Thymus (tissue), 11 donors: ENCODE results near the gene NT5DC4. TPM values are rescaled to one million over a fixed set of nuclear protein-coding genes. Genes with fewer than 3 reads are reported as not detected.
"Not testable (repeated sequence)": the region's sequence is repeated elsewhere in the genome, so short reads cannot be mapped to it uniquely, and the experiment has no call there.

Experiments used
- DNase-seq, 9 donors: peaks; one replicate each; pipeline ENCODE4 v3.0.0-alpha.2; 2013; ENCODE audit warnings: low spot score in 9 of 9, low read depth in 6 of 9, missing footprints in 1 of 9
- H3K27ac ChIP-seq, 2 donors: one replicate each; pipeline ENCODE4 v1.5.1; 2013; ENCODE audit warnings: control low read depth in 1 of 2, low read depth in 1 of 2, low read length in 1 of 2, mild to moderate bottlenecking in 1 of 2, moderate library complexity in 1 of 2
- H3K27me3 ChIP-seq, 2 donors: one replicate each; pipeline ENCODE4 v1.5.1; 2013; ENCODE audit warnings: low read length in 1 of 2; ENCODE audit not compliant: control insufficient read depth in 2 of 2, insufficient read depth in 1 of 2
- H3K36me3 ChIP-seq, 2 donors: one replicate each; pipeline ENCODE4 v1.5.1; 2013; ENCODE audit warnings: low read length in 1 of 2, mild to moderate bottlenecking in 1 of 2, moderate library complexity in 1 of 2; ENCODE audit not compliant: control insufficient read depth in 2 of 2, insufficient read depth in 2 of 2
- H3K4me1 ChIP-seq, 2 donors: one replicate each; pipeline ENCODE4 v1.5.1; 2013; ENCODE audit warnings: low read length in 2 of 2; ENCODE audit not compliant: control insufficient read depth in 2 of 2, insufficient read depth in 2 of 2
- H3K4me3 ChIP-seq, 2 donors: one replicate each; pipeline ENCODE4 v1.5.1; 2013; ENCODE audit warnings: low read length in 2 of 2, control low read depth in 1 of 2, mild to moderate bottlenecking in 1 of 2
- H3K9me3 ChIP-seq, 2 donors: one replicate each; pipeline ENCODE4 v1.5.1; 2013; ENCODE audit warnings: low read length in 1 of 2, mild to moderate bottlenecking in 1 of 2; ENCODE audit not compliant: control insufficient read depth in 2 of 2, insufficient read depth in 1 of 2
- WGBS: extraction: QIAGEN DNeasy Blood & Tissue Kit; methylation state at CpG from one replicate; pipeline ENCODE4 v1.1.7; 2013; 5-methylcytosine and 5-hydroxymethylcytosine counted together
- polyA plus RNA-seq: library from polyadenylated mRNA; stranded (reverse); fragments of 200-250 nt; gene quantifications from one replicate; pipeline ENCODE4 v1.2.3, GENCODE V29; 2013
- total RNA-seq: library from RNA; stranded (reverse); fragments of 120-200 nt; gene quantifications from one replicate; pipeline ENCODE4 v1.2.4, GENCODE V29; 2013
- donor health status: healthy.

The NT5DC4 gene
- total and polyA plus RNA-seq, 2 donors = 0.25 to 0.85 TPM

GRCh38 chr2:112693596-112693995 is 27.2 kb upstream of the NT5DC4 start:
- DNase-seq = no peak
- Histone ChIP-seq H3K9me3 (no peaks in the 10 kb centered on the region), H3K4me3 (no peak overlapping the region), H3K36me3 (no peaks in the 10 kb centered on the region), H3K4me1 (peaks cover 4 to 16% of the 10 kb centered on the region in 2 donors), H3K27ac (no peak overlapping the region), H3K27me3 (peaks cover 0 to 2% of the 10 kb centered on the region in 2 donors)
- 97% methylated on average over 9 of the region's 9 CpGs for WGBS

- peaks cover 4 to 16% of the 10 kb centered on the region in 2 donors for H3K4me1 ChIP-seq
- no peak overlapping the region for H3K4me3 ChIP-seq
- no peak overlapping the region for H3K27ac ChIP-seq
- 98% methylated on average over 12 of the region's 12 CpGs for whole genome bisulfite sequencing
- H3K27me3 ChIP-seq = peaks cover 0 to 2% of the 10 kb centered on the region in 2 donors
- no peaks in the 10 kb centered on the region for H3K36me3 ChIP-seq
- H3K9me3 ChIP-seq = no peaks in the 10 kb centered on the region
- DNase-seq = no peak
These were observed 26.6 kb upstream of the NT5DC4 start for GRCh38 chr2:112694182-112694581.

GRCh38 chr2:112698834-112699515 is 21.8 kb upstream of the NT5DC4 start:
- Histone ChIP-seq H3K36me3 (no peaks in the 10 kb centered on the region), H3K4me3 (no peak overlapping the region), H3K4me1 (no peaks in the 10 kb centered on the region), H3K27ac (no peak overlapping the region), H3K9me3 (no peaks in the 10 kb centered on the region), H3K27me3 (no peaks in the 10 kb centered on the region)
- WGBS = 97% methylated on average over 3 of the region's 3 CpGs
- no peak for DNase-seq

- 52% methylated on average over 3 of the region's 3 CpGs for WGBS
- Histone ChIP-seq H3K27me3 (no peaks in the 10 kb centered on the region), H3K9me3 (no peaks in the 10 kb centered on the region), H3K36me3 (no peaks in the 10 kb centered on the region), H3K4me3 (no peak overlapping the region), H3K27ac (peak overlapping the region in 1 of 2 donors; percentile 8), H3K4me1 (no peaks in the 10 kb centered on the region)
- no peak for DNase-seq
These were observed 20.7 kb upstream of the NT5DC4 start for GRCh38 chr2:112699984-112700667.

GRCh38 chr2:112701052-112701451 is 19.8 kb upstream of the NT5DC4 start:
- no peak overlapping the region for H3K4me3 ChIP-seq
- 54% methylated on average over 8 of the region's 8 CpGs for WGBS

GRCh38 chr2:112703684-112704083 is 17.1 kb upstream of the NT5DC4 start:
- no peak overlapping the region for H3K4me3 ChIP-seq
- 98% methylated on average over 2 of the region's 2 CpGs for WGBS

More at GRCh38 chr2:112701052-112701451, 19.8 kb upstream of the NT5DC4 start:
- Histone ChIP-seq H3K36me3 (no peaks in the 10 kb centered on the region), H3K9me3 (no peaks in the 10 kb centered on the region), H3K27me3 (peaks cover 0 to 2% of the 10 kb centered on the region in 2 donors), H3K27ac (peak overlapping the region in 1 of 2 donors; percentile 53), H3K4me1 (peaks cover 6 to 7% of the 10 kb centered on the region in 2 donors)
- no peak for DNase-seq

GRCh38 chr2:112705575-112705974 is 15.2 kb upstream of the NT5DC4 start:
- WGBS = 92% methylated on average over 4 of the region's 4 CpGs
- Histone ChIP-seq H3K27ac (no peak overlapping the region), H3K4me1 (peaks cover 12 to 17% of the 10 kb centered on the region in 2 donors)

More at GRCh38 chr2:112703684-112704083, 17.1 kb upstream of the NT5DC4 start:
- H3K27me3 ChIP-seq = peaks cover 0 to 13% of the 10 kb centered on the region in 2 donors
- no peaks in the 10 kb centered on the region for H3K9me3 ChIP-seq
- DNase-seq = no peak
- H3K27ac ChIP-seq = no peak overlapping the region
- no peaks in the 10 kb centered on the region for H3K36me3 ChIP-seq
- H3K4me1 ChIP-seq = peaks cover 12 to 17% of the 10 kb centered on the region in 2 donors

GRCh38 chr2:112706170-112706664 is 14.6 kb upstream of the NT5DC4 start:
- DNase-seq = peak in 8 of 9 donors; percentile 20 to 81 (median 56)
- WGBS = 3% methylated on average over 5 of the region's 5 CpGs
- no peak overlapping the region for H3K4me3 ChIP-seq
- no peak overlapping the region for H3K27ac ChIP-seq
- no peaks in the 10 kb centered on the region for H3K9me3 ChIP-seq
- peaks cover 12 to 17% of the 10 kb centered on the region in 2 donors for H3K4me1 ChIP-seq
- no peaks in the 10 kb centered on the region for H3K36me3 ChIP-seq
- H3K27me3 ChIP-seq = peaks cover 0 to 26% of the 10 kb centered on the region in 2 donors

More at GRCh38 chr2:112705575-112705974, 15.2 kb upstream of the NT5DC4 start:
- Histone ChIP-seq H3K4me3 (no peak overlapping the region), H3K27me3 (peaks cover 0 to 22% of the 10 kb centered on the region in 2 donors), H3K36me3 (no peaks in the 10 kb centered on the region), H3K9me3 (no peaks in the 10 kb centered on the region)
- DNase-seq = no peak

GRCh38 chr2:112706947-112707346 is 13.9 kb upstream of the NT5DC4 start:
- WGBS = 86% methylated on average over 9 of the region's 9 CpGs
- not testable (repeated sequence) for DNase-seq, H3K4me3 ChIP-seq, H3K36me3 ChIP-seq, H3K27ac ChIP-seq, H3K9me3 ChIP-seq
- Histone ChIP-seq H3K4me1 (peaks cover 12 to 17% of the 10 kb centered on the region in 2 donors), H3K27me3 (peaks cover 0 to 27% of the 10 kb centered on the region in 2 donors)
